ENCODE results near the gene ICOS.
"Not testable (repeated sequence)": the region's sequence is repeated elsewhere in the genome, so short reads cannot be mapped to it uniquely, and the experiment has no call there.

ICOS gene

GRCh38 chr2:203965190-203965589 is 28.6 kb downstream of the ICOS start:
- H3K36me3 Mint-ChIP-seq (ENCODE audit: insufficient read depth): peaks cover 26% of the 10 kb centered on the region
- ATAC-seq (replicated peaks); DNase-seq; H3K9me3 Mint-ChIP-seq; H3K27me3 Mint-ChIP-seq; H3K27ac Mint-ChIP-seq; H3K4me3 Mint-ChIP-seq: not testable (repeated sequence)
- peaks cover 1 to 10% of the 10 kb centered on the region in 2 donors for H3K4me1 Mint-ChIP-seq (ENCODE audit: low read depth in 2 of 2)

- ATAC-seq (replicated peaks) (no peak), DNase-seq (no peak)
- Mint-ChIP-seq H3K9me3 (no peaks in the 10 kb centered on the region), H3K27me3 (peaks cover 0 to 9% of the 10 kb centered on the region in 2 donors), H3K36me3 (ENCODE audit: insufficient read depth) (no peaks in the 10 kb centered on the region), H3K4me3 (no peak overlapping the region), H3K4me1 (ENCODE audit: low read depth in 2 of 2) (no peaks in the 10 kb centered on the region), H3K27ac (no peak overlapping the region)
These were observed 34.7 kb downstream of the ICOS start for GRCh38 chr2:203971251-203971650.

- ATAC-seq (replicated peaks) (no peak), DNase-seq (no peak)
- Mint-ChIP-seq H3K4me3 (no peak overlapping the region), H3K36me3 (ENCODE audit: insufficient read depth) (no peaks in the 10 kb centered on the region), H3K27ac (no peak overlapping the region), H3K9me3 (no peaks in the 10 kb centered on the region), H3K27me3 (peaks cover 0 to 9% of the 10 kb centered on the region in 2 donors), H3K4me1 (ENCODE audit: low read depth in 2 of 2) (no peaks in the 10 kb centered on the region)
These were observed 35.5 kb downstream of the ICOS start for GRCh38 chr2:203972066-203972465.

GRCh38 chr2:203973000-203973399 is 36.4 kb downstream of the ICOS start:
- Mint-ChIP-seq H3K9me3 (no peaks in the 10 kb centered on the region), H3K27ac (no peak overlapping the region), H3K4me1 (ENCODE audit: low read depth in 2 of 2) (no peaks in the 10 kb centered on the region)

GRCh38 chr2:203973676-203974075 is 37.1 kb downstream of the ICOS start:
- no peak for ATAC-seq (replicated peaks)
- Mint-ChIP-seq H3K4me3 (no peak overlapping the region), H3K9me3 (no peaks in the 10 kb centered on the region), H3K27me3 (peaks cover 0 to 9% of the 10 kb centered on the region in 2 donors), H3K36me3 (ENCODE audit: insufficient read depth) (no peaks in the 10 kb centered on the region), H3K27ac (no peak overlapping the region), H3K4me1 (ENCODE audit: low read depth in 2 of 2) (no peaks in the 10 kb centered on the region)
- no peak for DNase-seq

More at GRCh38 chr2:203973000-203973399, 36.4 kb downstream of the ICOS start:
- H3K4me3 Mint-ChIP-seq: no peak overlapping the region
- ATAC-seq (replicated peaks): no peak
- H3K27me3 Mint-ChIP-seq: peaks cover 0 to 9% of the 10 kb centered on the region in 2 donors
- H3K36me3 Mint-ChIP-seq (ENCODE audit: insufficient read depth): no peaks in the 10 kb centered on the region
- DNase-seq: no peak

GRCh38 chr2:203975912-203976311 is 39.3 kb downstream of the ICOS start:
- H3K4me3 Mint-ChIP-seq: no peak overlapping the region
- ATAC-seq (replicated peaks) (no peak), DNase-seq (no peak)
- H3K9me3 Mint-ChIP-seq: no peaks in the 10 kb centered on the region
- no peaks in the 10 kb centered on the region for H3K36me3 Mint-ChIP-seq (ENCODE audit: insufficient read depth)
- H3K27me3 Mint-ChIP-seq: peaks cover 0 to 9% of the 10 kb centered on the region in 2 donors
- no peaks in the 10 kb centered on the region for H3K4me1 Mint-ChIP-seq (ENCODE audit: low read depth in 2 of 2)
- no peak overlapping the region for H3K27ac Mint-ChIP-seq

- Mint-ChIP-seq H3K27me3 (no peaks in the 10 kb centered on the region), H3K4me1 (ENCODE audit: low read depth in 2 of 2) (no peaks in the 10 kb centered on the region), H3K9me3 (no peaks in the 10 kb centered on the region), H3K4me3 (no peak overlapping the region), H3K36me3 (ENCODE audit: insufficient read depth) (no peaks in the 10 kb centered on the region), H3K27ac (no peak overlapping the region)
- DNase-seq (no peak), ATAC-seq (replicated peaks) (no peak)
These were observed 45.7 kb downstream of the ICOS start for GRCh38 chr2:203982276-203982675.

GRCh38 chr2:203983064-203983715 is 46.6 kb downstream of the ICOS start:
- H3K27me3 Mint-ChIP-seq: no peaks in the 10 kb centered on the region
- DNase-seq (no peak), ATAC-seq (replicated peaks) (no peak)
- H3K27ac Mint-ChIP-seq: no peak overlapping the region
- no peaks in the 10 kb centered on the region for H3K4me1 Mint-ChIP-seq (ENCODE audit: low read depth in 2 of 2)
- no peak overlapping the region for H3K4me3 Mint-ChIP-seq
- no peaks in the 10 kb centered on the region for H3K36me3 Mint-ChIP-seq (ENCODE audit: insufficient read depth)
- H3K9me3 Mint-ChIP-seq: no peaks in the 10 kb centered on the region

- not testable (repeated sequence) for H3K36me3 Mint-ChIP-seq (ENCODE audit: insufficient read depth); ATAC-seq (replicated peaks); DNase-seq; H3K27me3 Mint-ChIP-seq; H3K4me1 Mint-ChIP-seq (ENCODE audit: low read depth in 2 of 2); H3K9me3 Mint-ChIP-seq; H3K27ac Mint-ChIP-seq; H3K4me3 Mint-ChIP-seq
These were observed 49.4 kb downstream of the ICOS start for GRCh38 chr2:203985978-203986377.

GRCh38 chr2:203987959-203988358 is 51.4 kb downstream of the ICOS start:
- Mint-ChIP-seq H3K27ac (no peak overlapping the region), H3K4me1 (ENCODE audit: low read depth in 2 of 2) (no peaks in the 10 kb centered on the region)
- ATAC-seq (replicated peaks): no peak

GRCh38 chr2:203988500-203989260 is 52.1 kb downstream of the ICOS start:
- Mint-ChIP-seq H3K27me3 (no peaks in the 10 kb centered on the region), H3K9me3 (no peaks in the 10 kb centered on the region), H3K4me3 (no peak overlapping the region), H3K36me3 (ENCODE audit: insufficient read depth) (no peaks in the 10 kb centered on the region), H3K27ac (no peak overlapping the region), H3K4me1 (ENCODE audit: low read depth in 2 of 2) (no peaks in the 10 kb centered on the region)
- ATAC-seq (replicated peaks): no peak
- DNase-seq: no peak

More at GRCh38 chr2:203987959-203988358, 51.4 kb downstream of the ICOS start:
- Mint-ChIP-seq H3K36me3 (ENCODE audit: insufficient read depth) (no peaks in the 10 kb centered on the region), H3K27me3 (no peaks in the 10 kb centered on the region), H3K9me3 (no peaks in the 10 kb centered on the region), H3K4me3 (no peak overlapping the region)
- no peak for DNase-seq

- Mint-ChIP-seq H3K9me3 (no peaks in the 10 kb centered on the region), H3K4me1 (ENCODE audit: low read depth in 2 of 2) (no peaks in the 10 kb centered on the region), H3K27ac (no peak overlapping the region), H3K36me3 (ENCODE audit: insufficient read depth) (no peaks in the 10 kb centered on the region), H3K4me3 (no peak overlapping the region), H3K27me3 (no peaks in the 10 kb centered on the region)
- no peak for DNase-seq
- ATAC-seq (replicated peaks): no peak
These were observed 53.0 kb downstream of the ICOS start for GRCh38 chr2:203989521-203989920.

GRCh38 chr2:203992509-203992908 is 55.9 kb downstream of the ICOS start:
- H3K27me3 Mint-ChIP-seq: no peaks in the 10 kb centered on the region
- H3K4me1 Mint-ChIP-seq (ENCODE audit: low read depth in 2 of 2): peaks cover 3 to 5% of the 10 kb centered on the region in 2 donors
- ATAC-seq (replicated peaks) (no peak), DNase-seq (no peak)
- no peak overlapping the region for H3K27ac Mint-ChIP-seq
- no peaks in the 10 kb centered on the region for H3K36me3 Mint-ChIP-seq (ENCODE audit: insufficient read depth)
- no peak overlapping the region for H3K4me3 Mint-ChIP-seq
- H3K9me3 Mint-ChIP-seq: peaks cover 0 to 2% of the 10 kb centered on the region in 2 donors

- Mint-ChIP-seq H3K4me1 (ENCODE audit: low read depth in 2 of 2) (peaks cover 6 to 9% of the 10 kb centered on the region in 2 donors), H3K27me3 (no peaks in the 10 kb centered on the region), H3K4me3 (no peak overlapping the region), H3K36me3 (ENCODE audit: insufficient read depth) (no peaks in the 10 kb centered on the region), H3K9me3 (peaks cover 0 to 2% of the 10 kb centered on the region in 2 donors), H3K27ac (no peak overlapping the region)
- ATAC-seq (replicated peaks) (no peak), DNase-seq (no peak)
These were observed 56.4 kb downstream of the ICOS start for GRCh38 chr2:203993011-203993410.
